Stromal cell of bone marrow (primary cell): Measurements from ENCODE around the gene LSM12.
"Not testable (repeated sequence)": the region's sequence is repeated elsewhere in the genome, so short reads cannot be mapped to it uniquely, and the experiment has no call there.

Experiments
- DNase-seq: peaks from one replicate; pipeline ENCODE4 v3.0.0-alpha.2; 2012; ENCODE audit warnings: low read depth

LSM12 gene

GRCh38 chr17:44076716-44077594 lies 10.5 kb upstream of the LSM12 start:
- no peak for DNase-seq

GRCh38 chr17:44075598-44076293 lies 9.3 kb upstream of the LSM12 start:
- no peak for DNase-seq

- DNase-seq, result no peak
Observed at GRCh38 chr17:44074911-44075285, 8.4 kb upstream of the LSM12 start.

- no peak for DNase-seq
Observed at GRCh38 chr17:44074231-44074910, 7.9 kb upstream of the LSM12 start.

- DNase-seq, result no peak
Observed at GRCh38 chr17:44071772-44072171, 5.3 kb upstream of the LSM12 start.

GRCh38 chr17:44071198-44071520 lies 4.7 kb upstream of the LSM12 start:
- no peak for DNase-seq

- peak; percentile 97 for DNase-seq
Observed at GRCh38 chr17:44070455-44071197, 4.2 kb upstream of the LSM12 start, which contains the start of gene G6PC3. Gene G6PC3, plus strand, starts transcription at chr17:44070735. Its CDS starts 231 bp downstream, at chr17:44070966.

GRCh38 chr17:44069974-44070454 lies 3.5 kb upstream of the LSM12 start:
- no peak for DNase-seq

- no peak for DNase-seq
Observed at GRCh38 chr17:44067545-44067940, 1.1 kb upstream of the LSM12 start.

- DNase-seq, result no peak
Observed at GRCh38 chr17:44065668-44066203, 735 bp downstream of the LSM12 start.

GRCh38 chr17:44063704-44064639 lies 2.5 kb downstream of the LSM12 start:
- no peak for DNase-seq

- no peak for DNase-seq
Observed at GRCh38 chr17:44062871-44063270, 3.6 kb downstream of the LSM12 start.

GRCh38 chr17:44061446-44061845 lies 5.0 kb downstream of the LSM12 start:
- no peak for DNase-seq

- DNase-seq, result no peak
Observed at GRCh38 chr17:44059101-44059892, 7.2 kb downstream of the LSM12 start.

- DNase-seq, result no peak
Observed at GRCh38 chr17:44053125-44053872, 13.2 kb downstream of the LSM12 start.

GRCh38 chr17:44049294-44050060 lies 17.0 kb downstream of the LSM12 start:
- DNase-seq, result no peak

- DNase-seq, result not testable (repeated sequence)
Observed at GRCh38 chr17:44046893-44047292, 19.6 kb downstream of the LSM12 start.

GRCh38 chr17:44045486-44045885 lies 21.0 kb downstream of the LSM12 start:
- no peak for DNase-seq
